Fibroblast of skin of abdomen (primary cell): Measurements from ENCODE around the gene CDS2.
A peak's percentile ranks its signal among the peaks of the same experiment; 100 is the strongest.

ENCODE experiments used
- DNase-seq: peaks from one replicate; pipeline ENCODE4 v3.0.0-alpha.2; 2013

Gene CDS2

GRCh38 chr20:5119435-5120184, 7.2 kb upstream of the CDS2 start, which contains the start of gene PCNA:
Gene PCNA (minus strand): TSS chr20:5119958. CDS start chr20:5119798, 160 bp downstream.
- DNase-seq: peak; percentile 97

GRCh38 chr20:5120185-5120476, 6.7 kb upstream of the CDS2 start:
- no peak for DNase-seq

GRCh38 chr20:5122873-5123260, 3.9 kb upstream of the CDS2 start:
- DNase-seq: no peak

- DNase-seq: peak; percentile 20
Observed at GRCh38 chr20:5127204-5127858, 523 bp downstream of the CDS2 start.

- DNase-seq: no peak
Observed at GRCh38 chr20:5127859-5128424, 1.1 kb downstream of the CDS2 start.

GRCh38 chr20:5128886-5129285, 2.1 kb downstream of the CDS2 start:
- DNase-seq: no peak

GRCh38 chr20:5131502-5131901, 4.7 kb downstream of the CDS2 start:
- DNase-seq: no peak

- DNase-seq: no peak
Observed at GRCh38 chr20:5133998-5134397, 7.2 kb downstream of the CDS2 start.

GRCh38 chr20:5135363-5136012, 8.7 kb downstream of the CDS2 start:
- no peak for DNase-seq

- no peak for DNase-seq
Observed at GRCh38 chr20:5136096-5136495, 9.3 kb downstream of the CDS2 start.

- no peak for DNase-seq
Observed at GRCh38 chr20:5140195-5140594, 13.4 kb downstream of the CDS2 start.

GRCh38 chr20:5141615-5142014, 14.8 kb downstream of the CDS2 start:
- no peak for DNase-seq

- no peak for DNase-seq
Observed at GRCh38 chr20:5143851-5144250, 17.0 kb downstream of the CDS2 start.

- DNase-seq: no peak
Observed at GRCh38 chr20:5145365-5146098, 18.7 kb downstream of the CDS2 start.

GRCh38 chr20:5146099-5146668, 19.4 kb downstream of the CDS2 start:
- no peak for DNase-seq

- no peak for DNase-seq
Observed at GRCh38 chr20:5146871-5147592, 20.2 kb downstream of the CDS2 start.

GRCh38 chr20:5148581-5148980, 21.8 kb downstream of the CDS2 start:
- DNase-seq: no peak

GRCh38 chr20:5149892-5150225, 23.1 kb downstream of the CDS2 start:
- DNase-seq: no peak

- DNase-seq: peak; percentile 9
Observed at GRCh38 chr20:5150226-5151076, 23.6 kb downstream of the CDS2 start.

- DNase-seq: no peak
Observed at GRCh38 chr20:5153152-5153467, 26.3 kb downstream of the CDS2 start.
